NCI-H460 (cell line): Measurements from ENCODE around the gene MDM2. TPM values are rescaled to one million over a fixed set of nuclear protein-coding genes. Genes with fewer than 3 reads are reported as not detected.

Experiments used
- DNase-seq: peaks from one replicate; pipeline ENCODE4 v3.0.0-alpha.2; 2016; ENCODE audit warnings: low read depth; ENCODE audit errors: extremely low read depth
- polyA plus RNA-seq: library from polyadenylated mRNA; depleted of rRNA; stranded (reverse); fragments of >200 nt; gene quantifications from 2 replicates; pipeline ENCODE4 v1.2.3, GENCODE V29; 2014; cell fraction: nucleus; rRNA removed
- total RNA-seq: library from RNA; depleted of rRNA; stranded (reverse); fragments of >200 nt; shearing (Covaris generic); gene quantifications from 2 replicates; pipeline ENCODE4 v1.2.3, GENCODE V29; 2014; rRNA removed

The MDM2 gene
- 190 and 199 TPM in 2 replicates for total RNA-seq
- polyA plus RNA-seq = 33.1 and 50.1 TPM in 2 replicates

- peak; percentile 93 for DNase-seq
Observed at GRCh38 chr12:68807576-68808387, at the start of gene MDM2. Gene MDM2 (plus strand): TSS chr12:68808177. CDS start chr12:68808478, 301 bp downstream.

- DNase-seq = no peak
Observed at GRCh38 chr12:68759852-68760251, 48.1 kb upstream of the MDM2 start.

- no peak for DNase-seq
Observed at GRCh38 chr12:68760806-68761441, 47.1 kb upstream of the MDM2 start.

- DNase-seq = no peak
Observed at GRCh38 chr12:68761442-68761812, 46.5 kb upstream of the MDM2 start.

- DNase-seq = no peak
Observed at GRCh38 chr12:68761901-68762630, 45.9 kb upstream of the MDM2 start.

- no peak for DNase-seq
Observed at GRCh38 chr12:68762691-68763090, 45.3 kb upstream of the MDM2 start.

GRCh38 chr12:68765696-68766095 lies 42.3 kb upstream of the MDM2 start:
- DNase-seq = no peak

- no peak for DNase-seq
Observed at GRCh38 chr12:68766646-68767045, 41.3 kb upstream of the MDM2 start.

GRCh38 chr12:68767191-68767590 lies 40.8 kb upstream of the MDM2 start:
- no peak for DNase-seq

GRCh38 chr12:68768431-68768939 lies 39.5 kb upstream of the MDM2 start:
- no peak for DNase-seq

GRCh38 chr12:68769941-68770340 lies 38.0 kb upstream of the MDM2 start:
- no peak for DNase-seq

- DNase-seq = no peak
Observed at GRCh38 chr12:68771223-68771925, 36.6 kb upstream of the MDM2 start.

- DNase-seq = no peak
Observed at GRCh38 chr12:68772714-68773113, 35.3 kb upstream of the MDM2 start.

- no peak for DNase-seq
Observed at GRCh38 chr12:68773582-68773981, 34.4 kb upstream of the MDM2 start.

GRCh38 chr12:68775121-68775630 lies 32.8 kb upstream of the MDM2 start:
- no peak for DNase-seq

- DNase-seq = no peak
Observed at GRCh38 chr12:68776976-68777610, 30.9 kb upstream of the MDM2 start.

GRCh38 chr12:68779280-68779679 lies 28.7 kb upstream of the MDM2 start:
- no peak for DNase-seq

GRCh38 chr12:68780731-68781130 lies 27.2 kb upstream of the MDM2 start:
- DNase-seq = no peak

GRCh38 chr12:68781728-68782127 lies 26.2 kb upstream of the MDM2 start:
- DNase-seq = no peak

GRCh38 chr12:68784015-68784414 lies 24.0 kb upstream of the MDM2 start:
- no peak for DNase-seq
